ELR (cell line): ENCODE results near the gene FAIM.
"Not testable (repeated sequence)": the region's sequence is repeated elsewhere in the genome, so short reads cannot be mapped to it uniquely, and the experiment has no call there.

Source experiments
- DNase-seq: peaks from one replicate; pipeline ENCODE4 v3.0.0-alpha.2; 2015; ENCODE audit warnings: low read depth

The FAIM gene

DNA sequence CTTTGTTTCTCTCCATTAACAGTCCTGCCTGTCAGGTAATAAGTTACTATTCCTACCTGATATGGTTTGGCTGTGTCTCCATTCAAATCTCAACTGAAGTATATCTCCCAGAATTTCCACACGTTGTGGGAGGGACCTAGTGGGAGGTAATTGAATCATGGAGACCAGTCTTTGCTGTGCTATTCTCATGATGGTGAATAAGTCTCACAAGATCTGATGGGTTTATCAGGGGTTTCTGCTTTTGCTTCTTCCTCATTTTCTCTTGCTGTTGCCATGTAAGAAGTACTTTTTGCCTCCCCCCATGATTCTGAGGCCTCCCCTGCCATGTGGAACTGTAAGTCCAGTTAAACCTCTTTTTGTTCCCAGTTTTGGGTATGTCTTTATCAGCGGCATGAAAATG is 6.9 kb upstream of the FAIM start:
- not testable (repeated sequence) for DNase-seq

DNA sequence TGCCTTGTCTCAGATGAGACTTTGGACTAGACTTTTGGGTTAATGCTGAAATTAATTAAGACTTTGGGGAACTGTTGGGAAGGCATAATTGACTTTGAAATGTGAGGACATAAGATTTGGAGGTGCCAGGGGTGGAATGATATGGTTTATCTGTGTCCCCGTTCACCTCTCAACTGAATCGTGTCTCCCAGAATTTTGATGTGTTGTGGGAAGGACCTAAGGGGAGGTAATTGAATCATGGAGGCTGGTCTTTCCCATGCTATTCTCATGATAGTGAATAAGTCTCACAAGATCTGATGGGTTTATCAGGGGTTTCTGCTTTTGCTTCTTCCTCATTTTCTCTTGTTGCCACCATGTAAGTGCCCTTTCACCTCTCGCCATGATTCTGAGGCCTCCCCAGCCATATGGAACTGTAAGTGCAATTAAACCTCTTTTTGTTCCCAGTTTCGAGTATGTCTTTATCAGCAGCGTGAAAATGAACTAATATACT is 4.4 kb upstream of the FAIM start:
- not testable (repeated sequence) for DNase-seq

DNA sequence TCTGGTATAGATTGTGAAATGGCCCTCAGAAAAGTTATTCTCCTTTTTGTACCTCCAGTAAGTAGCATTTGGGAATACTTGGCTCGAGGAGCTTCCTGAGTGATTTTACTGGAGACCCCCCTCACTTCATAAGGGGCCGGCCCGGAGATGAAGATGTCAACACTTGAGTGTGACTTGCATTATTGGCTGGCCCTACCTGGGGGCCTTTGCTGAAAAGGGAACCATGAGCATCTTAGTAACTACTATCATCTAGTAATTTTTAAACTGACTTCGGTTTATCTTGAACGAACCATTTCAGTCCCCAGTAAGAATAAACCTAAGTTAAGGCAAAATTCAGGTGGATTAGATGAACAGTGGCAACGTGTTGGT is 1.3 kb downstream of the FAIM start:
- no peak for DNase-seq

DNA sequence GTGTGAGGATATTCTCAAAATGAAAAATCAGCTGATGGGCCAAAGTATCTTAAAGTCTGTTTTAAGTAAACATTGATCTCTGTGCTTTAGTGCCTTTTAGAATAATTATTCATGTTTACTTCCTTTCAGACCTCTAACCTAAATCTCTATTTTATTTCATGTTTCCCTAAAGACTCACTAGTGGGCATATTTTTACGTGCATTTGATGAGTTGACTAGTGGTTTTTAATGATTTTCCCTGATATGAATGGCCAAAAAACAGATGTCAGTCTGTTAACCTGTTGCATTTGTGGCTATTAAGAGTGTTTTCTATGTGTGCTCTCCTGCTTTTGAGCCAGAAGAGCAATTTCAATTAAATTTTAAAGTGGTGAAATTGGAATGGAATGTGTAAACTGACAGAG is 6.9 kb downstream of the FAIM start:
- DNase-seq, result no peak

DNA sequence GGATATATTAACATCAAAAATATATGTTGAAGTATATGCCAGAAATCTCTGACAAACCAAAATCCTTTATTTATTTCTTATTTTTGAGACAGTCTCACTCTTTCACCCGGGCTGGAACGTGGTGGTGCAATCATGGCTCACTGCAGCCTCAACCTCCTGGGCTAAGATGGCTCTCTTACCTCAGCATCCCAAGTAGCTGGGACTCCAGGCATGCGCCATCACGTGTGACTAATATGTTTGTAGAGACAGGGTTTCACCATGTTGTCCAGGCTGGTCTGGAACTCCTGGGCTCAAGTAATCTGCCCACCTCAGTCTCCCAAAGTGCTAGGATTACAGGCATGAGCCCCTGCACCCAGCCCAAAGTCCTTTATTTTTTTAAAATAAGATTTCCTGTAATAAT is 11.9 kb downstream of the FAIM start:
- DNase-seq, result peak; percentile 4

DNA sequence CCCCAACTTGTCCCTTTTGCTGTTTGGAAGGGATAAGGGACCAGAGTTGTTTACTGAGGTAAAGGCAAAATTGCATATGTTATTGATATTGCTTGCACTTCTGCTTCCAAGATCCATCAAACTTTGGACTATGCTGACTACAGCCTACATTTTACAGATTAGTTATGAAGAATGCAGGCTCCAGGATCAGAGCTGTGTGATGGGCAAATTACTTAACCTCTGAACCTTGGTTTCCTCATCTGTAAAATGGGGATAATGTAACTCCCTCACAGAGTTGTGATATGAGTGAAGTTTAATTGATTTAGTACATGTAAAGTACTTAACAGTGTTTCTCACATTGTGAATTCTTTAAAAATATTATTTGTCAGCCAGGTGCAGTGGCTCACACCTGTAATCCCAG is 15.9 kb downstream of the FAIM start:
- DNase-seq, result no peak

DNA sequence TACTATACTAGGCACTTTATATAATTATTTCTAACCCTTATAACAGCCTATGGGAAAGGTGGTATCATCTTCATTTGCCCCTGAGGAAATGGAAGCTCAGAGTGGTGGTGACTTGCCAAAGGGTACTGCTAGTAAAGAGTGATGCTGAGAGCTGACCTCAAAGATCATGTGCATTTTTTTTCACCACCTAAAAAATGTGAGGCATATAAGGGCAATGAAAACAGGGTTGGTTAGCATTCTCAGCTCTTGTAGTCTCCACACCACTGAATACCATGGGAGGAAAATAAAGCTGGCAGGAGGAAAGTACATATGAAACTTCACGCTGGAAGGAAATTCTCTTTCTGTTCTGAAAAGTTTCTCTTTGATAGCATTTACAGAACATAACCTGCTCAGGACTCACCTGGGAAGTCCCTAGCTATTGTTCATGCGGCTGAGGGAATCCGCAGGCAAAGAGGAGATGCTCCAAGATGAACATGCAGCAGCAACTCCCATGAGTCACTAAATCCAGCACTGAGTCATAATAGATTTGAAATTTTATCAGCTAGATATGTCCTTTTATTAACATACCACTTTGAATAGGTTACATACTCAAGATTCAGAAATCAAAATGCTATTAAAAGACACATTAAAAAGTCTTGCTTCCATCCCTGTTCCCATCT is 17.3 kb downstream of the FAIM start:
- peak; percentile 72 for DNase-seq

DNA sequence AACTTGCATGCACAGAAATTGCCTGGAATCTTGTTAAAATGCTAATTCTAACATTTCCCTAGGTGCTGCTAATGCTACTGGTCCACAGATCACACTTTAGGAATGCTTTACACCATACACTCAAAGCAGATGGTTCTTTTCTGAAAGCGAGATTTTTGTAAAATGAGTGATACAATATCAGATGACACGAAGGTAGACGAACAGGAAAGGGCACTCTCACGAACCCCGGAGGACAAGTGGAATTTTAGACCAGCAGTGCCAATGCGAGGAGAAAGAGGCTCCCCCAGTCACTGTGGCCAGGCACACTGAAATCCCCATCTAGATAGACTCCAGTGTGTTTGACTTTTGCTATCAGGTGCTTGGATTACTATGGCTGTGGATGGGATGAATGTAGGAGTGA is 21.0 kb downstream of the FAIM start:
- DNase-seq, result no peak

DNA sequence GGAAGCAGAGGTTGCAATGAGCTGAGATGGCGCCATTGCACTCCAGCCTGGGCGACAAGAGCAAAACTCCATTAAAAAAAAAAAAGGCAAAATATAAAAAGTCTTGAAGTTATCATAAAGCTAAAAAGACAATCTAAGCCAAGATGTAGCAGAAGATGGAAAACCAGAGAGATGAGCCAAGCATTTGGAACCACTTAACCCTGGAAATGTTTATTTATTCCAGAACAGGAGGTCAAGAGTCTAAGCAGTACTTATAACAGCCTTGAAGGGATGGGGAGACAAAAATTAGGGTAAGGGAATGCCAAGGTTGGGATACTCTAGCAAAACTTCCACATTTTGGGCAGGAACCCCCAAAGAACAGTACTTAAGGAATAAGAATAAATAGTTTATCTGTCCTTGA is 30.1 kb downstream of the FAIM start:
- no peak for DNase-seq

DNA sequence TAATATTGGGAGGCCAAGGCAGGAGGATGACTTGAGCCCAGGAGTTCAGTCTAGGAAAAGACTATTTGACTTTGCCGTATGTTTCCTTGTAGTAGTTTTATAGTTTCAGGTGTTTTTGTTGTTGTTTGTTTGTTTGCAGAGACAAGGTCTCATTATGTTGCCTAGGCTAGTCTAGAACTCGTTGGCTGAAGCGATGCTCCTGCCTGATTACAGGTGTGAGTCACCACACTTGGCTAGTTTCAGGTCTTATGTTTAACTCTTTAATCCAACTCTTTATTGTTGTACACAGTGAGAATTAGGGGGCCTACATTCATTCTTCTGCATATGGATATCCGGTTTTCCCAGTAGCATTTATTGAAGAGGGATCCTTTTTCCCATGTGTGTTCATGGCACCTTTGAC is 32.0 kb downstream of the FAIM start:
- no peak for DNase-seq

DNA sequence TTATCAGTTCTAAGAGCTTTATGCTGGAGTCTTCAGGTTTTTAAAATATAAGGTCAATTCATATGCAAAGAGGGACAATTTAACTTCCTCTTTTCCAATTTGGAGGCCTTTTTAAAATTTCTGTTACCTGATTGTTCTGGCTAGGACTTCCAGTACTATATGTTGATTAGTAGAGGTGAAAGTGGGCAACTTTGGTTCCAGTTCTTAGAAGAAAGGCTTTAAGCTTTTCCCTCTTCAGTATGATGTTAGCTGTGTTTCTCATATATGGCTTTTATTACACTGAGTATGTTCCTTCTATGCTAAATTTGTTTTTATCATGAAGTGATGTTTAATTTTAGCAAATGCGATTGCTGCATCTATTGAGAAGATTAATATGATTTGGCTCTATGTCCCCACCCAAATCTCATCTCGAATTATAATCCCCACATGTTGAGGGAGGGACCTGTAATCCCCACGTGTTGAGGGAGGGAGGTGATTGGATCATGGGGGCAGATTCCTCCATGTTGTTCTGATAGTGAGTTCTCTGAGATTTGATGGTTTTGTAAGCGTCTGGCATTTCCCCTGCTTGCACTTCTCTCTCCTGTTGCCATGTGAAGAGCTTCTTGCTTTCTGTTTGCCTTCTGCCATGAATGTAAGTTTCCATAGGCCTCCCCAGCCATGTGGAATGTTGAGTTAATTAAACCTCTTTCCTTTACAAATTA is 33.8 kb downstream of the FAIM start:
- no peak for DNase-seq

DNA sequence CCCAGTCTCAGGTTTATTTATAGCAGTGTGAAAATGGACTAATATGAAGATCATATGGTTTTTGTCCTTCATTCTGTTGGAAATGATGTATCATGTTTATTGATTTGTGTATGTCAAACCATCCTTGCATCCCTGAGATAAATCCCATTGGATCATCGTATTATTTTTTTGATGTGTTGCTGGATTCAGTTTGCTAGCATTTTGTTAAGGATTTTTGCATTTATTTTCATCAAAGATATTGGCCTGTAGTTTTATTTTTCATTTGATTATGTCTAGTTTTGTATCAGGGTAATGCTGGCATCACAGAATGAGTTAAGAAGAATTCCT is 34.3 kb downstream of the FAIM start:
- no peak for DNase-seq

DNA sequence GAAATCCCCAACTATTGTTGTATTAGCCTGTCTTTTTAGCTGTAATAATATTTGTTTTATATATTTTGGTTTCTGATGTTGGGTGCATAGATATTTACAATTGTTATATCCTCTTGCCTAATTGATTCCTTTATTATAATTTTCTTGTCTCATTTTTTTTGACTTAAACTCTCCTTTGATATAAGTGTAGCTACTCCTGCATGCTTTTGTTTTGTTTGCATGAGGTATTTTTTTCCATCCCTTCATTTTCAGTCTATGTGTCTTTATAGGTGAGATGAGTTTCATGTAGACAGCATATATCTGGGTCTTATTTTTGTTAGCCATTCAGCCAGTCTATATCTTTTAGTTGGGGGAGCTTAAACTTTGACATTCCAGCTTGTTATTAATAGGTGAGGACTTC is 37.4 kb downstream of the FAIM start:
- DNase-seq, result no peak

DNA sequence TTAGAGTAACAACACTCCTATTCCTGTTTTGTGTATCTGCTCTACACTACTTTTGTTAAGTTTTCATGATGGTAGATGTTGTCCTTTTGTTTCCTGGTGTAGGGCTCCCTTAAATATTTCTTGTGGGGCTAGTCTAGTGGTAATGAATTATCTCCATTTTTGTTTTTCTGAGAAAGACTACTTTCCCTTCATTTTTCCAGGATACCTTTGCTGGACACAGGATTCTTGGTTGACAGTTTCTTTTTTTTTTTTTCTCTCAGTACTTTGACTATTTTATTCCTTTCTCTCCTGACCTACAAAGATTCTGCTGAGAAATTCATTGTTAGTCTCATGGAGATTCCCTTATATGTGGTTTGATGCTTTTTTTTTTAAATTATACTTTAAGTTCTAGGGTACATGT is 37.9 kb downstream of the FAIM start:
- DNase-seq, result no peak

DNA sequence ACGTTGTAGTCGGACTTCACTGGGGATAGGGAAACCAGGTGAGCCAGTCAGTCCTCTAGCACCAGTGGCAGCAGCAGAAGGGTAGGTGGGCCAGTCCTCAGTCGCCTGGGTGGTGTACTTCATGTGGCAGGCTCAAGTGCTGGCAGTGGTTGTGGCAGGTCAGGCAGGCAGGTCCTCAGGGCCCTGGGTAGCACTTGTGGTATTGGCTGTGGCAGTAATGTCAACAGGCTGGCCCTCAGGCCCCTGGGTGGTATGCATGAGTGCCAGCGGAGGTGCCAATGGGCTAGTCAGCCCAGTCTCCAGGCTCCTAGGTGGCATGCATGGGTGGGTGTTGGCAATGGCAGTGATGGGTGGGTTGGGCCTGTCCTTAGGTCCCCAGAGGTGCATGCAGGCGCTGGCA is 40.6 kb downstream of the FAIM start:
- no peak for DNase-seq

DNA sequence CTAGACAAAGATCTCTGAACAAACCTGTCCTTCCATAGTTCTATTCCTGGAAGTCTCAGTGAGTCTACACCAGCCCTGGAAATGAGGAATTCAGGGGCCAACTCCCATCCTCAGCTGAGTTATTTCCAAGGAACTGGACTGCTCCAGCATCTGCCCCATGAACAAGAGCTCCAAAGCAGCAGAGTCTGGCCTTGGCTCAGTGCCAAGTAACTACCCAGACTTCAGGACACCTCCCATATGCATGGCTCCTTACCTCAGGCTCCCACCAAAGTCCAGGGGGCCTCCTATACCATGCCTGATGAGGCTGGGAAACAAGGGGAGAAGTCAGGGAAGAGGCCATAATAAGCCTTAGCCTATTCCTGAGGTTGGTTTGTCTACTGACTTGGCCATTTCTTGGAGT is 45.0 kb downstream of the FAIM start:
- no peak for DNase-seq

DNA sequence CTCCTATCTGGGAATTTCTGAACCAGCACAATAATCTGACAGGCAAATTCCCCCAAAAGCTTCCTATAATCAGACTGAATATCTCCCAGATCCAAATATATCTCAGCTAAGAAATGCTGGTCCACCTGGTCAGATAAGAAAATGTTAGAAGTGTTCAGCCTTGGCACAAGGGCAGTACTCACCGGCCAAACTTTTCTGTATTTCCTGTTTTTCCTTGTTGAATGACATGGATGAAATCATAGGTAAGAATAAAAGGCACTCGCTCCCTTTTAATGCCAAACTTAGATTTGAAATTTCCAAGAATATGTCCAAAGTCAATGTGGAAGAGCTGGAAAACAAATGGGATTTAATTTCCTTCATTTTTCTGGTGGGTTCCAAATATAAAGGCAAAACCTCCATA is 48.9 kb downstream of the FAIM start:
- DNase-seq, result no peak

DNA sequence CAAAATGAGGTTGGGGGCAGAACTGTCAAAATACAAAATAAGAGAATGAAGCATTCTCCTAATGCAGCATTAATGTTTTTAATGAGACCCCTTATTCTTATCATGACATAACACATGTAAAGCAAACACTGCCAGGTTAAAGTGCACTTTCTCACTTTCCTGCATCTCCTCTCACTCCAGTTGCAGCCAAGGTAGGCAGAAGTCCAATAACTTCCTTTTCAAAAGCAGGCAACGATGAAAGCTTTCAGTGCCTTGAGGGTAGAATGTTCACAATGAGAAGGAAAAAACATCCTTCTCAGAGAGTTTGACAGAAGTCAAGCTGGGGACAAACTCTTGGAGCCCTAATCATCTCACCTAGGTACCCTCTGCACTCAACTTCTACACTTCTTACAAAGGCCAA is 59.5 kb downstream of the FAIM start:
- no peak for DNase-seq

DNA sequence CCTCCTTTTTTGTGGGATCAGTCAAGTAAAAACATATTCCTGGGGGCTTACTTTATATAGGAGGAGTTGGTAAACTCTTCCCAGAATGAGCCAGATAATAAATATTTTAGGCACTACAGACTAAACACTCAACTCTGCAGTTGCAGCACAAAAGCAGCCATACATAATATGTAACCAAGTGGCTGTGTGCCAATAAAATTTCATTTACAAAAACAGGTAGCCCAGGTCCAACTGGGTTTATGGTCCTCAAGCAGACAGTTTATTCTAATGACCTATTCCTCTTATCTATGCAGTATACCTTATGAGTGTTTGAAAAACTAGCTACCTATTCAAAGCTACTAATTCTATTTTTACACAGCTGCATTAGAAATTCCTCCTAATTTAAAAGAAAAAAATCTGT is 61.8 kb downstream of the FAIM start:
- no peak for DNase-seq

DNA sequence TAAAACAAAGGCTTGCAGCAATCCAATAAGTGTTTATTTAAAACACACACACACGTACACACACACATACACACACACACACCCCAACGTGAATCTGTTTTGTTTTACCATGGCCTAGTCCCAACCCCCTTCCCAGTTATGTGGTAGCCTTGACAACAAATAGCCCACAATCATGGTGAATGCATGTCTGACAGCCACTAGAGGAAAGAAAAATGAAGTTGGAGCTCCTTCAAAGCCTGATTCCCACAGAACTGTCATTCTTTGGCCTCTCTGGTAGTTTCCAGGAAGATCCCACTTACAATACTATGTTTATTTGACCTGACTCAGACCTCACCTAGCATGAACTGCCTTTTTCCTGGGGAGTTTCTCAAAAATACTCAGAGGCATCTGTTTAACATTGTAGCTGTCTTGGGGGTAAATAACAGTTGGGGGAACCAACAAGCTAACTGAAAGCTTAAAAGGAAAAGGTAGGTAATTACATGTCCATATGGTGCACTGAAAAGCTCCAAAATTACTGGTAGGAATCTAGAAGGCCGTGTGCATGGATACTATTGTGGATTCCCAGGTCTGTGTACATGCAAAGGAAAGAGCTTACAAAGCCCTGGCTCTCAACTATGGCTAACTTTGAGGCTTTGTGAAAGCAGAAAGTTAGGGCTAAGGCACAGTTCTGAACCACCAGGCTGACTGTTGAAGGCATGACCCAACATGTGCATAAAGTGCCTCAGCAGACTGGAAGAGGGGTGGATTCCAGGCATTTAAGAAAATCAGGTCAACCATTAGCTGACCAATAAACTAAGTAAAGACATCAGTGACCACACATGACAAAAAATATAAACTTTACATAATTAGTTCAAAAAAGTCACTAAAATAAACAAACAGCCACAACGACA is 65.3 kb downstream of the FAIM start:
- DNase-seq, result no peak

DNA sequence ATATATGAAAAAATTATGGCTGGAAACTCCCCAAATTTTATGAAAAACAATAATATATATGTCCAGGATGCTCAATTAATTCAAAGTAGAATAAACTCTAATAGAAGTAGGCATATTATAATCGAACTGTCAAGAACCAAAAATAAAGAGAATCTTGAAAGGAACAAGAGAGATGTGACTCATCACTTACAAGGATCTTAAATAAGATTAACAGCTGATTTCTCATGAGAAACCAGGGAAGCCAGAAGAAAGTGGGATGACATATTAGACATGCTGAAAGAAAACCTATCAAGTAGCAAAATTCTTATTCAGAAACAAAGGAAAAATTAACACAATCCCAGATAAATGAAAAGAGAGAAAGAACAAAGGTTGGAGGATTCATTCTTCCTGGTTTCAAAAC is 66.8 kb downstream of the FAIM start:
- peak; percentile 52 for DNase-seq

DNA sequence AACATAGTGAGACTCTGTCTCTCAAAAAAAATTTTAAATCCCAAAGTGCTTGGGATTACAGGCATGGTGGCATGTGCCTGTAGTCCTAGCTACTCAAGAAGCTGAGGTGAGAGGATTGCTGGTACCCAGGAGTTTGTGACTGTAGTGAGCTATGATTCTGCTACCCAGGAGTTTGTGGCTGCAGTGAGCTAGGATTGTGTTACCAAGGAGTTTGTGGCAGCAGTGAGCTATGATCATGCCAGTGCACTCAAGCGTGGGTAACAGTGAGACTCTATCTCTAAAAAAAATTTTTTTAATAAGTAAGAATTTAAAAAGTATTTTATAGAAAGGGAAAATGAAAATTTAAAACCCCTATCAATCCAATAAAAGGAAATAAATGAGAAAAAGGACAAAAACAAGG is 69.5 kb downstream of the FAIM start:
- DNase-seq, result no peak

DNA sequence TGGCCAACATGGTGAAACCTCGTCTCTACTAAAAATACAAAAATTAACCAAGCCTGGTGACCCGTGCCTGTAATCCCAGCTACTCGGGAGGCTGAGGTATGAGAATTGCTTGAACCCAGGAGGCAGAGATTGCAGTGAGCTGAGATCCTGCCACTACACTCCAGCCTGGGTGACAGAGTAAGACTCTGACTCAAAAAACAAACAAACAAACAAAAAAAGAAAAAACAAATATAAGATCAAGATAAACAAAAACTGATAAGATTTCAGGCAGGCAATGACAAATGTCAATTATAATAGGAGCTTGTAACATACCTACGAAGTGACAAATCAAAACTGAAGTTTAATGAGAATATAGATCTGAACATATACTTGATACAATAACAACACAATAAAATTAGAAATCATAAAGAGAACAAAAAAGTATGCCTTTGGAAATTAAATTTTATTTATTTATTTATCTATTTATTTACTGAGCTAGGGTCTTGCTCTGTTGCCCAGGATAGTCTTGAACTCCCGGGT is 70.4 kb downstream of the FAIM start:
- no peak for DNase-seq
